Adrenal gland (tissue), 12 donors: ENCODE measurements around the gene PRC1. TPM values are rescaled to one million over a fixed set of nuclear protein-coding genes. Genes with fewer than 3 reads are reported as not detected.

Source experiments
- DNase-seq, 7 donors: peaks; one replicate each; pipeline ENCODE4 v3.0.0-alpha.2; 2019 to 2020
- H3K27ac ChIP-seq, 5 donors: fragments of 200-600 bp; sonication (generic) in 4 of 5; 1 replicate in 3 of 5; 2 replicates in 2 of 5; pipeline versions ENCODE4 v1.5.1 to v1.8.0; 2016 to 2020; ENCODE audit warnings: mild to moderate bottlenecking in 1 of 5
- H3K27me3 ChIP-seq: fragments of 200-600 bp; 2 replicates; pipeline ENCODE4 v1.8.0; 2021
- H3K36me3 ChIP-seq, 2 donors: fragments of 200-600 bp; replicated peaks in 1 of 2; 1 replicate in 1 of 2; 2 replicates in 1 of 2; pipeline versions ENCODE4 v1.5.1 to v1.8.0; 2018 to 2022
- H3K4me1 ChIP-seq, 2 donors: fragments of 200-600 bp; replicated peaks in 1 of 2; 1 replicate in 1 of 2; 2 replicates in 1 of 2; pipeline versions ENCODE4 v1.5.1 to v1.8.0; 2018 to 2021
- H3K4me3 ChIP-seq, 4 donors: fragments of 200-600 bp; sonication (generic) in 3 of 4; one replicate each; pipeline ENCODE4 v1.5.1; 2016 to 2018
- H3K9me3 ChIP-seq, 3 donors: fragments of 200-600 bp; sonication (generic) in 1 of 3; replicated peaks in 1 of 3; 1 replicate in 2 of 3; 2 replicates in 1 of 3; pipeline versions ENCODE4 v1.5.1 to v1.8.0; 2016 to 2021
- POLR2A ChIP-seq, 2 donors: fragments of 450-650 bp; IDR thresholded peaks; one replicate each; pipeline ENCODE4 v1.6.1; 2017; ENCODE audit warnings: antibody characterized with exemption in 2 of 2, mild to moderate bottlenecking in 2 of 2, moderate library complexity in 1 of 2
- WGBS, 4 donors: extraction: QIAGEN DNeasy Blood & Tissue Kit in 2 of 4; methylation state at CpG; one replicate each; pipeline versions ENCODE4 v1.1.5 to v1.1.7; 2013 to 2017; 5-methylcytosine and 5-hydroxymethylcytosine counted together
- intact Hi-C, 2 donors: fragments of 100-400 bp; cut with DNase I; formaldehyde crosslinking; loops; one replicate each; pipeline versions ENCODE4 v1.14.1 to v1.15.0; 2022 to 2023
- polyA plus RNA-seq, 3 donors: library from polyadenylated mRNA; stranded (reverse); fragments of 200-250 nt in 2 of 3; fragments of 350-450 nt in 1 of 3; fragmentation: Illumina TruSeq in 1 of 3; extraction: RNeasy Lipid Tissue Mini Kit (QIAGEN cat#74804) in 1 of 3; gene quantifications; one replicate each; pipeline ENCODE4 v1.2.3, GENCODE V29; 2013 to 2014
- total RNA-seq, 9 donors: library from RNA; depleted of rRNA in 4 of 9; stranded (reverse); fragments of >200 nt in 4 of 9; fragments of 120-200 nt in 1 of 9; fragmentation: NEBNext Ultra II Directional in 1 of 9; extraction: Animal tissue kit (Norgen Biotek cat#: 25700) in 1 of 9; gene quantifications; one replicate each; pipeline versions ENCODE4 v1.1.0 to v1.2.4, GENCODE V29; 2013 to 2023
- TF ChIP-seq, protein P1 (sequence below), 6 experiments: fragments of 450-650 bp in 4 of 6; fragments of 200-600 bp in 2 of 6; sonication (generic) in 1 of 6; IDR thresholded peaks; 1 replicate in 5 of 6; 2 replicates in 1 of 6; pipeline versions ENCODE4 v1.5.1 to v1.8.0; 2016 to 2021; ENCODE audit warnings: antibody characterized with exemption in 6 of 6, mild to moderate bottlenecking in 2 of 6, moderate library complexity in 1 of 6
- donor health status: healthy with polysubstance abuse.
- donor health status: Bipolar disorder and iron deficiency.
- donor health status: DM: yes; HTN: yes; CAD: no.
- donor health status: DM: no; HTN: no; CAD: no.
- donor health status: DM: no; HTN: no; CAD: no.
- donor health status: DM: yes; HTN: yes; CAD: no.

Gene PRC1
- total and polyA plus RNA-seq, 12 donors = 4.7 to 63.8 (median 6.6) TPM

DNA sequence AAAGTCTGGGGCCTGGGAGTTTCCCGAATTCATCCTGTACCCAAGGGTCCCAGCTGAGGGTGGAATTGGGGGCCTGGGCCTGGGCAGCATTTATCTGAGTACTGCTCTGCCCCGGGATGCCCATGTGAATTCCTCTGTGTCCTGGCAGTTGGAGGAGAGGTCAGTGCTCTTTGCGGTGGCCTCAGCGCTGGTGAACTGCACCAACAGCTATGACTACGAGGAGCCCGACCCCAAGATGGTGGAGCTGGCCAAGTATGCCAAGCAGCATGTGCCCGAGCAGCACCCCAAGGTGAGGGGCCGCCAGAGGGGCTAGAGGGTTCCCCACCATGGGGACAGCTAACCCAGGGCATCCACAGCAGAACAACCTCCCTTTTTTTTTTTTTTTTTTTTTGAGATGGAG lies 45.8 kb downstream of the PRC1 start:
- intact Hi-C loops = no loop called here
- H3K27ac ChIP-seq = no peak overlapping the region
- TF ChIP-seq POLR2A (IDR thresholded peaks at IDR 0.05) = no peak
- TF ChIP-seq, protein P1, sequence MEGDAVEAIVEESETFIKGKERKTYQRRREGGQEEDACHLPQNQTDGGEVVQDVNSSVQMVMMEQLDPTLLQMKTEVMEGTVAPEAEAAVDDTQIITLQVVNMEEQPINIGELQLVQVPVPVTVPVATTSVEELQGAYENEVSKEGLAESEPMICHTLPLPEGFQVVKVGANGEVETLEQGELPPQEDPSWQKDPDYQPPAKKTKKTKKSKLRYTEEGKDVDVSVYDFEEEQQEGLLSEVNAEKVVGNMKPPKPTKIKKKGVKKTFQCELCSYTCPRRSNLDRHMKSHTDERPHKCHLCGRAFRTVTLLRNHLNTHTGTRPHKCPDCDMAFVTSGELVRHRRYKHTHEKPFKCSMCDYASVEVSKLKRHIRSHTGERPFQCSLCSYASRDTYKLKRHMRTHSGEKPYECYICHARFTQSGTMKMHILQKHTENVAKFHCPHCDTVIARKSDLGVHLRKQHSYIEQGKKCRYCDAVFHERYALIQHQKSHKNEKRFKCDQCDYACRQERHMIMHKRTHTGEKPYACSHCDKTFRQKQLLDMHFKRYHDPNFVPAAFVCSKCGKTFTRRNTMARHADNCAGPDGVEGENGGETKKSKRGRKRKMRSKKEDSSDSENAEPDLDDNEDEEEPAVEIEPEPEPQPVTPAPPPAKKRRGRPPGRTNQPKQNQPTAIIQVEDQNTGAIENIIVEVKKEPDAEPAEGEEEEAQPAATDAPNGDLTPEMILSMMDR (IDR thresholded peaks at IDR 0.05) = no peak

DNA sequence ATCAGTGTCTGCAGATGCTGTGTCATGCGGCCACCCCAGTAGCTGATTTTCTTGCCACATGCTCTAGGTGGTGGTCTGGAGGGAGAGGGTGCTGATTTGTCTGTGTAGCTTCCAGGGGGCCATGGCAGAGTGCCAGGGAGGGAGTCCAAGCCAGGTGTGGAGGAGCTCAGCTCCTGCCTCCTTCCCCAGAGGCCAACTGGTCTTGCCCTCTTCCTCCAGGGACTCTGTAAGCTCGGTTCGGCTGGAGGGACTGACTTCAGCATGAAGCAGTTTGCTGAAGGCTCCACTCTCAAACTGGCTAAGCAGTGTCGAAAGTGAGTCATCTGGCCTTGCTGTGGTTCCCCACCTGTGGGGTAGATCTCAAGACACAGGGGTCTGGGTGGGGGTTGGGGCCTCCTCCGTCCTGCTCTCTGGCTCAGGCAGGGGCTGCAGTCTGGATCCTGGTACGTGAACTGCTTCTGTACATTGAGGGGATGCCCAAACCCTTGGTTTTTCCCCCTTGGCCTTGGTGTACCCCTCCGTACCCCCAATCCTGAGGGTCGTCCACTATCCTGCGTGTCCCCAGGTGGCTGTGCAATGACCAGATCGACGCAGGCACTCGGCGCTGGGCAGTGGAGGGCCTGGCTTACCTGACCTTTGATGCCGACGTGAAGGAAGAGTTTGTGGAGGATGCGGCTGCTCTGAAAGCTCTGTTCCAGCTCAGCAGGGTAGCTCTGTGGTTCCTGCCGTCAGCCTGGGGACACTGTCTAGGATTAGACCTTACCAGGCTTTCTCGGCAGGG lies 46.6 kb downstream of the PRC1 start:
- Histone ChIP-seq H3K9me3 (no peaks in the 10 kb centered on the region), H3K27me3 (no peaks in the 10 kb centered on the region), H3K4me1 (no peaks in the 10 kb centered on the region), H3K36me3 (peaks cover 0 to 95% of the 10 kb centered on the region in 2 donors), H3K27ac (no peak overlapping the region), H3K4me3 (no peak overlapping the region)
- intact Hi-C loops = no loop called here
- WGBS, 4 donors = 80 to 90% (median 88%) methylated on average over 16 to 18 of the region's 18 CpGs
- TF ChIP-seq, protein P1 (IDR thresholded peaks at IDR 0.05) = no peak
- TF ChIP-seq POLR2A (IDR thresholded peaks at IDR 0.05) = no peak
- DNase-seq = peak in 2 of 7 donors; percentile 26 to 31

More for the DNA sequence above, 45.8 kb downstream of the PRC1 start:
- Histone ChIP-seq H3K9me3 (no peaks in the 10 kb centered on the region), H3K36me3 (peaks cover 0 to 95% of the 10 kb centered on the region in 2 donors), H3K27me3 (no peaks in the 10 kb centered on the region), H3K4me3 (no peak overlapping the region), H3K4me1 (no peaks in the 10 kb centered on the region)
- WGBS, 4 donors = 87 to 97% (median 94%) methylated on average over 3 to 8 of the region's 8 CpGs
- DNase-seq = no peak

DNA sequence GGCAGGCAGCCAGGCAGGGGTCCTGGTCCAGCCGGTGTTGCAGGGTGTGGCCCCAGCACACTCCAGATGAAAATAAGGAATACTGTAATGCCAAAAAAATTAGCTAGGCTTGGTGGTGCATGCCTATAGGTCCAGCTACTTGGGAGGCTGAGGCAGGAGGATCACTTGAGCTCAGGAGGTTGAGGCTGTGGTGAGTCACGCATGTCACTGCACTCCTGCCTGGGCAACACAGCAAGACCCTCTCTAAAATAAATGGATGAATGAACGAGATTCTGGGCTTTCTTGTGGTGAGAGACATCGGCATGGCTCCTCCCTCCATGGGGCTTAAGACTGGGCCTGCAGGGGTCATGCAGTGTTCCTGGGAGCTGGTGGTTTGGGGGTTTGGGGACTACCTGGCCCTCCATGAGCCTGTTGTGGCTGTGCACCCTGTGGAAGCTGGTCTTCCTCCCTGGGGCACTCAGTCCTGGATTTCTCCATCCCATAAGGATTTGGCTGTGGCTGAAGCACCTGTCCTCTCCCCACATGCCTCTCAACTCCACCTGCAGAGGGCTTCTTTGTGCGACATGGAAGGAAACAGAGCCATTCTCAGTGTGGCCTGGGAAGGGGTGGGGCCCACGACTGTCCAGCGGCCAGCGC lies 47.3 kb downstream of the PRC1 start:
- no peak for DNase-seq
- Histone ChIP-seq H3K4me1 (no peaks in the 10 kb centered on the region), H3K9me3 (no peaks in the 10 kb centered on the region), H3K27ac (peak overlapping the region in 1 of 5 donors; percentile 49), H3K36me3 (peaks cover 0 to 95% of the 10 kb centered on the region in 2 donors), H3K27me3 (no peaks in the 10 kb centered on the region), H3K4me3 (no peak overlapping the region)
- no peak for TF ChIP-seq POLR2A (IDR thresholded peaks at IDR 0.05)
- TF ChIP-seq, protein P1 (IDR thresholded peaks at IDR 0.05) = no peak
- 81 to 95% (median 88%) methylated on average over 7 to 8 of the region's 8 CpGs for WGBS, 4 donors
- intact Hi-C loops = no loop called here

DNA sequence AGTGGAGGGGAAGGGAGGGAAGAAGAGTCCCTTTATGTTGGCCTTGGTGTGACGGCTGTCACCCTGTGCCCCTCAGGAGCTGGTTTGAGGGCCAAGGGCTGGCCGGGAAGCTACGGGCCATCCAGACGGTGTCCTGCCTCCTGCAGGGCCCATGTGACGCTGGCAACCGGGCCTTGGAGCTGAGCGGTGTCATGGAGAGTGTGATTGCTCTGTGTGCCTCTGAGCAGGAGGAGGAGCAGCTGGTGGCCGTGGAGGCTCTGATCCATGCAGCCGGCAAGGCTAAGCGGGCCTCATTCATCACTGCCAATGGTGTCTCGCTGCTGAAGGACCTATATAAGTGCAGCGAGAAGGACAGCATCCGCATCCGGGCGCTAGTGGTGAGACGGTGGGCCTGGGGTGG lies 47.8 kb downstream of the PRC1 start:
- Histone ChIP-seq H3K36me3 (peaks cover 0 to 96% of the 10 kb centered on the region in 2 donors), H3K27me3 (no peaks in the 10 kb centered on the region), H3K9me3 (no peaks in the 10 kb centered on the region), H3K4me3 (no peak overlapping the region), H3K4me1 (no peaks in the 10 kb centered on the region), H3K27ac (peak overlapping the region in 4 of 5 donors; percentile 26 to 64 (median 42))
- TF ChIP-seq, protein P1 (IDR thresholded peaks at IDR 0.05) = no peak
- peak in 1 of 2 donors; percentile 19 for TF ChIP-seq POLR2A (IDR thresholded peaks at IDR 0.05)
- intact Hi-C loops = no loop called here
- peak; percentile 62 to 86 (median 77) for DNase-seq
- WGBS, 4 donors = 53 to 72% (median 61%) methylated on average over 5 to 16 of the region's 16 CpGs
